Esophagus (tissue), 2 donors: ENCODE data around the gene PTPRE. TPM values are rescaled to one million over a fixed set of nuclear protein-coding genes. Genes with fewer than 3 reads are reported as not detected.

Experiments used
- H3K27ac ChIP-seq, 2 donors: one replicate each; pipeline ENCODE4 v1.5.1; 2013; ENCODE audit warnings: low read depth in 2 of 2, mild to moderate bottlenecking in 2 of 2, inconsistent platforms in 1 of 2, low read length in 1 of 2, moderate library complexity in 1 of 2
- H3K27me3 ChIP-seq, 2 donors: one replicate each; pipeline ENCODE4 v1.6.1; 2013; ENCODE audit warnings: low read length in 2 of 2, control low read depth in 1 of 2, mild to moderate bottlenecking in 1 of 2; ENCODE audit not compliant: insufficient read depth in 2 of 2, control insufficient read depth in 1 of 2
- H3K36me3 ChIP-seq, 2 donors: one replicate each; pipeline ENCODE4 v1.6.1; 2013; ENCODE audit warnings: low read length in 1 of 2; ENCODE audit not compliant: control insufficient read depth in 2 of 2, insufficient read depth in 2 of 2
- H3K4me1 ChIP-seq, 2 donors: one replicate each; pipeline ENCODE4 v1.6.1; 2013; ENCODE audit warnings: low read length in 1 of 2; ENCODE audit not compliant: control insufficient read depth in 2 of 2, insufficient read depth in 2 of 2
- H3K4me3 ChIP-seq, 2 donors: one replicate each; pipeline ENCODE4 v1.5.1; 2013; ENCODE audit warnings: low read length in 2 of 2, mild to moderate bottlenecking in 2 of 2, low read depth in 1 of 2, moderate library complexity in 1 of 2
- H3K9me3 ChIP-seq, 2 donors: one replicate each; pipeline ENCODE4 v1.6.1; 2013; ENCODE audit warnings: mild to moderate bottlenecking in 2 of 2, low read depth in 1 of 2, low read length in 1 of 2, moderate library complexity in 1 of 2; ENCODE audit not compliant: control insufficient read depth in 2 of 2, insufficient read depth in 1 of 2
- WGBS, 2 donors: extraction: QIAGEN DNeasy Blood & Tissue Kit; methylation state at CpG; one replicate each; pipeline ENCODE4 v1.1.7; 2013; 5-methylcytosine and 5-hydroxymethylcytosine counted together
- polyA plus RNA-seq, 2 donors: library from polyadenylated mRNA; stranded (reverse); fragments of 200-250 nt; gene quantifications; one replicate each; pipeline ENCODE4 v1.2.3, GENCODE V29; 2013
- donor health status: healthy with polysubstance abuse.
- donor health status: Bipolar disorder and iron deficiency.

The PTPRE gene
- polyA plus RNA-seq, 2 donors, result 3.8 to 5.5 TPM

- 91% methylated on average over 8 of the region's 8 CpGs for WGBS, 2 donors
- H3K27ac ChIP-seq, result no peak overlapping the region
- no peaks in the 10 kb centered on the region for H3K27me3 ChIP-seq
- H3K9me3 ChIP-seq, result no peaks in the 10 kb centered on the region
- H3K36me3 ChIP-seq, result no peaks in the 10 kb centered on the region
- H3K4me3 ChIP-seq, result no peak overlapping the region
- H3K4me1 ChIP-seq, result no peaks in the 10 kb centered on the region
These were observed 118.5 kb downstream of the PTPRE start for GRCh38 chr10:128025437-128025836.

GRCh38 chr10:128025951-128026350 lies 119.0 kb downstream of the PTPRE start:
- no peak overlapping the region for H3K27ac ChIP-seq
- H3K4me1 ChIP-seq, result no peaks in the 10 kb centered on the region
- H3K4me3 ChIP-seq, result no peak overlapping the region
- H3K9me3 ChIP-seq, result no peaks in the 10 kb centered on the region
- H3K36me3 ChIP-seq, result no peaks in the 10 kb centered on the region
- 80 to 84% methylated on average over 6 of the region's 6 CpGs for WGBS, 2 donors
- no peaks in the 10 kb centered on the region for H3K27me3 ChIP-seq

- 66 to 67% methylated on average over 4 of the region's 4 CpGs for WGBS, 2 donors
- H3K4me3 ChIP-seq, result no peak overlapping the region
- no peak overlapping the region for H3K27ac ChIP-seq
These were observed 119.9 kb downstream of the PTPRE start for GRCh38 chr10:128026615-128027300.

GRCh38 chr10:128027306-128027705 lies 120.4 kb downstream of the PTPRE start:
- Histone ChIP-seq H3K4me1 (no peaks in the 10 kb centered on the region), H3K9me3 (no peaks in the 10 kb centered on the region), H3K27ac (no peak overlapping the region), H3K36me3 (no peaks in the 10 kb centered on the region), H3K4me3 (no peak overlapping the region), H3K27me3 (no peaks in the 10 kb centered on the region)
- WGBS, 2 donors, result 77 to 89% methylated on average over 8 of the region's 8 CpGs

More at GRCh38 chr10:128026615-128027300, 119.9 kb downstream of the PTPRE start:
- Histone ChIP-seq H3K4me1 (no peaks in the 10 kb centered on the region), H3K36me3 (no peaks in the 10 kb centered on the region), H3K9me3 (no peaks in the 10 kb centered on the region), H3K27me3 (no peaks in the 10 kb centered on the region)

GRCh38 chr10:128027822-128028507 lies 121.1 kb downstream of the PTPRE start:
- Histone ChIP-seq H3K36me3 (no peaks in the 10 kb centered on the region), H3K27ac (no peak overlapping the region), H3K9me3 (no peaks in the 10 kb centered on the region), H3K27me3 (no peaks in the 10 kb centered on the region), H3K4me3 (no peak overlapping the region), H3K4me1 (no peaks in the 10 kb centered on the region)
- WGBS, 2 donors, result 84 to 87% methylated on average over 17 of the region's 17 CpGs

- Histone ChIP-seq H3K36me3 (no peaks in the 10 kb centered on the region), H3K27ac (no peak overlapping the region), H3K9me3 (no peaks in the 10 kb centered on the region), H3K27me3 (no peaks in the 10 kb centered on the region), H3K4me3 (no peak overlapping the region), H3K4me1 (no peaks in the 10 kb centered on the region)
- WGBS, 2 donors, result 80 to 83% methylated on average over 24 of the region's 24 CpGs
These were observed 121.8 kb downstream of the PTPRE start for GRCh38 chr10:128028508-128029289.

GRCh38 chr10:128029290-128029651 lies 122.4 kb downstream of the PTPRE start:
- no peaks in the 10 kb centered on the region for H3K9me3 ChIP-seq
- H3K4me1 ChIP-seq, result no peaks in the 10 kb centered on the region
- no peak overlapping the region for H3K4me3 ChIP-seq
- WGBS, 2 donors, result 69 to 79% methylated on average over 7 of the region's 7 CpGs
- no peak overlapping the region for H3K27ac ChIP-seq
- no peaks in the 10 kb centered on the region for H3K36me3 ChIP-seq
- H3K27me3 ChIP-seq, result no peaks in the 10 kb centered on the region

- no peak overlapping the region for H3K27ac ChIP-seq
- no peaks in the 10 kb centered on the region for H3K9me3 ChIP-seq
- no peaks in the 10 kb centered on the region for H3K4me1 ChIP-seq
- H3K36me3 ChIP-seq, result no peaks in the 10 kb centered on the region
- no peak overlapping the region for H3K4me3 ChIP-seq
- WGBS, 2 donors, result 75 to 80% methylated on average over 17 of the region's 17 CpGs
- H3K27me3 ChIP-seq, result no peaks in the 10 kb centered on the region
These were observed 122.9 kb downstream of the PTPRE start for GRCh38 chr10:128029731-128030369.

GRCh38 chr10:128030498-128031072 lies 123.7 kb downstream of the PTPRE start:
- no peaks in the 10 kb centered on the region for H3K9me3 ChIP-seq
- 86 to 93% methylated on average over 17 of the region's 17 CpGs for WGBS, 2 donors
- no peak overlapping the region for H3K27ac ChIP-seq
- no peaks in the 10 kb centered on the region for H3K36me3 ChIP-seq
- no peaks in the 10 kb centered on the region for H3K27me3 ChIP-seq
- no peaks in the 10 kb centered on the region for H3K4me1 ChIP-seq
- H3K4me3 ChIP-seq, result no peak overlapping the region
